ENCODE data around the gene GCFC2. TPM values are rescaled to one million over a fixed set of nuclear protein-coding genes. Genes with fewer than 3 reads are reported as not detected.

Gene GCFC2
- total RNA-seq, 2 experiments from 2014 or later = 15.7 to 17.1 TPM

DNA sequence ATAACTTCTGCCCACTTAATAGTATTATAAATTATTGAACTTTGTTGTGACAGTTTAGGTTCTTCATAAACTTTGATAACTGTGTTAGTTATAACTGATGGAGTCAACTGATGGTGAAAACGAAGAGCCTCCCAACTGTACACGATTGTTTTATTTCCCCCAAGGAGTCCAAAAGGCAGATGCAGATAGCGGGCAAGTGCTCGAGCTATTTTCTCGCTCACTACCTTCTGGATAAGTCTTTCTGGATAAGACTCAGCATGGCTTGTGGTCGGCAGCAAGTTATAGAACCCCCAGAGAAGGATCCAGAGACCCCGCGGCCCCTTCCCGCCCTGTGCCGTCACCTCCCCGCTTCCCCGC is 517 bp downstream of the GCFC2 start:
- DNase-seq (no peak), ATAC-seq (ENCODE audit: poor library complexity) (no peak)
- H3K4me1 ChIP-seq (ENCODE audit: insufficient read depth, low read length) = peaks cover 8% of the 10 kb centered on the region
- CTCF ChIA-PET = interaction anchor here (1.3 to 2.1 kb wide), 2 partner anchors 10 to 69 kb away, joined by 5 to 8 read pairs; no protein-coding TSS in a partner anchor
- Mint-ChIP-seq H3K36me3 (ENCODE audit: low read depth) (peaks cover 20% of the 10 kb centered on the region), H3K9me3 (no peaks in the 10 kb centered on the region), H3K27ac (peak overlapping the region; percentile 98), H3K4me1 (ENCODE audit: low read depth) (peaks cover 41% of the 10 kb centered on the region), H3K27me3 (no peaks in the 10 kb centered on the region), H3K4me3 (peak overlapping the region; percentile 97)
- peak overlapping the region; percentile 79 for H3K4me3 ChIP-seq (ENCODE audit: low read length)
- peaks cover 10% of the 10 kb centered on the region for H3K36me3 ChIP-seq (ENCODE audit: insufficient read depth, low read length)
- no peaks in the 10 kb centered on the region for H3K27me3 ChIP-seq (ENCODE audit: control insufficient read depth in 1 of 2, insufficient read depth in 2 of 2, low read length in 2 of 2)
- intact Hi-C loops (cut with DNase I, micrococcal nuclease) = loop anchor here (2.0 to 5.0 kb wide), 2 partner anchors 63 to 753 kb away; partner anchors contain the start of genes MRPL19 (in 1 of the 2) and POLE4 (in 1 of the 2)
- TF ChIP-seq CTCF (IDR thresholded peaks at IDR 0.05) = no peak
- H3K27ac ChIP-seq (ENCODE audit: low read depth in 1 of 2, low read length in 2 of 2) = peak overlapping the region; percentile 66 to 77
- POLR2A ChIA-PET = interaction anchor here (1.0 to 4.3 kb wide), 4 partner anchors 12 to 63 kb away, joined by 3 to 26 read pairs (median 4); partner anchors contain the start of gene MRPL19
- H3K9me3 ChIP-seq (ENCODE audit: control insufficient read depth in 1 of 2, insufficient read depth in 1 of 2, low read length in 2 of 2) = no peaks in the 10 kb centered on the region

GRCh38 chr2:75709297-75709696 is 1.4 kb downstream of the GCFC2 start:
- intact Hi-C loops (cut with DNase I, micrococcal nuclease) = no loop called here
- Histone ChIP-seq H3K4me1 (ENCODE audit: insufficient read depth, low read length) (peaks cover 8% of the 10 kb centered on the region), H3K9me3 (ENCODE audit: control insufficient read depth in 1 of 2, insufficient read depth in 1 of 2, low read length in 2 of 2) (no peaks in the 10 kb centered on the region), H3K27me3 (ENCODE audit: control insufficient read depth in 1 of 2, insufficient read depth in 2 of 2, low read length in 2 of 2) (no peaks in the 10 kb centered on the region), H3K27ac (ENCODE audit: low read depth in 1 of 2, low read length in 2 of 2) (no peak overlapping the region), H3K4me3 (ENCODE audit: low read length) (peak overlapping the region; percentile 79), H3K36me3 (ENCODE audit: insufficient read depth, low read length) (peaks cover 18% of the 10 kb centered on the region)
- no peaks in the 10 kb centered on the region for H3K27me3 Mint-ChIP-seq
- no peaks in the 10 kb centered on the region for H3K9me3 Mint-ChIP-seq
- TF ChIP-seq CTCF (IDR thresholded peaks at IDR 0.05) = no peak
- ChIA-PET POLR2A (interaction anchor here (4.3 kb wide), 1 partner anchor 62 kb away, joined by 26 read pairs; the partner anchor contains the start of gene MRPL19), CTCF (interaction anchor here (2.1 kb wide), 1 partner anchor 68 kb away, joined by 8 read pairs; no protein-coding TSS in a partner anchor)
- H3K36me3 Mint-ChIP-seq (ENCODE audit: low read depth) = peaks cover 29% of the 10 kb centered on the region
- H3K27ac Mint-ChIP-seq = peak overlapping the region; percentile 98
- H3K4me1 Mint-ChIP-seq (ENCODE audit: low read depth) = peaks cover 41% of the 10 kb centered on the region
- peak overlapping the region; percentile 81 for H3K4me3 Mint-ChIP-seq
- ATAC-seq (ENCODE audit: poor library complexity) (no peak), DNase-seq (no peak)

GRCh38 chr2:75707901-75708300 is 2.8 kb downstream of the GCFC2 start:
- Histone ChIP-seq H3K36me3 (ENCODE audit: insufficient read depth, low read length) (peaks cover 29% of the 10 kb centered on the region), H3K4me3 (ENCODE audit: low read length) (no peak overlapping the region), H3K9me3 (ENCODE audit: control insufficient read depth in 1 of 2, insufficient read depth in 1 of 2, low read length in 2 of 2) (no peaks in the 10 kb centered on the region), H3K27ac (ENCODE audit: low read depth in 1 of 2, low read length in 2 of 2) (no peak overlapping the region), H3K27me3 (ENCODE audit: control insufficient read depth in 1 of 2, insufficient read depth in 2 of 2, low read length in 2 of 2) (no peaks in the 10 kb centered on the region), H3K4me1 (ENCODE audit: insufficient read depth, low read length) (peaks cover 8% of the 10 kb centered on the region)
- ATAC-seq (ENCODE audit: poor library complexity) (no peak), DNase-seq (no peak)
- H3K4me1 Mint-ChIP-seq (ENCODE audit: low read depth) = peaks cover 41% of the 10 kb centered on the region
- intact Hi-C loops (cut with DNase I, micrococcal nuclease) = no loop called here
- peak overlapping the region; percentile 68 for H3K4me3 Mint-ChIP-seq
- H3K27me3 Mint-ChIP-seq = no peaks in the 10 kb centered on the region
- no peak for TF ChIP-seq CTCF (IDR thresholded peaks at IDR 0.05)
- CTCF ChIA-PET = no interaction called here
- H3K9me3 Mint-ChIP-seq = no peaks in the 10 kb centered on the region
- H3K27ac Mint-ChIP-seq = no peak overlapping the region
- peaks cover 43% of the 10 kb centered on the region for H3K36me3 Mint-ChIP-seq (ENCODE audit: low read depth)
- POLR2A ChIA-PET = interaction anchor here (4.3 kb wide), 1 partner anchor 61 kb away, joined by 26 read pairs; the partner anchor contains the start of gene MRPL19

All from CD4-positive, alpha-beta T cell (primary cell).